Tibial nerve (tissue), 4 donors: ENCODE data around the gene WNK3. TPM values are rescaled to one million over a fixed set of nuclear protein-coding genes. Genes with fewer than 3 reads are reported as not detected.
"Not testable (repeated sequence)": the region's sequence is repeated elsewhere in the genome, so short reads cannot be mapped to it uniquely, and the experiment has no call there.

ENCODE experiments used
- DNase-seq, 2 donors: peaks; one replicate each; pipeline ENCODE4 v3.0.0-alpha.2; 2019; ENCODE audit warnings: low spot score in 2 of 2
- H3K27ac ChIP-seq, 4 donors: fragments of 200-600 bp; sonication (generic) in 3 of 4; one replicate each; pipeline ENCODE4 v1.5.1; 2017 to 2019; ENCODE audit warnings: mild to moderate bottlenecking in 1 of 4
- H3K27me3 ChIP-seq, 2 donors: fragments of 200-600 bp; sonication (generic) in 1 of 2; one replicate each; pipeline versions ENCODE4 v1.5.1 to v1.6.0; 2017 to 2019
- H3K36me3 ChIP-seq, 3 donors: fragments of 200-600 bp; sonication (generic); one replicate each; pipeline ENCODE4 v1.5.1; 2018 to 2019
- H3K4me1 ChIP-seq, 4 donors: fragments of 200-600 bp; sonication (generic) in 3 of 4; one replicate each; pipeline ENCODE4 v1.5.1; 2017 to 2019
- H3K4me3 ChIP-seq, 4 donors: fragments of 200-600 bp; sonication (generic) in 3 of 4; one replicate each; pipeline ENCODE4 v1.5.1; 2017 to 2019; ENCODE audit warnings: mild to moderate bottlenecking in 1 of 4, moderate library complexity in 1 of 4
- H3K9me3 ChIP-seq, 4 donors: fragments of 200-600 bp; sonication (generic) in 3 of 4; one replicate each; pipeline ENCODE4 v1.5.1; 2017 to 2019
- EP300 ChIP-seq, 2 donors: sonication (generic); formaldehyde crosslinking; IDR thresholded peaks; one replicate each; pipeline ENCODE4 v1.6.1; 2017; ENCODE audit warnings: antibody characterized with exemption in 2 of 2, mild to moderate bottlenecking in 1 of 2
- POLR2A ChIP-seq, 2 donors: fragments of 450-650 bp; IDR thresholded peaks; one replicate each; pipeline ENCODE4 v1.6.1; 2017; ENCODE audit warnings: antibody characterized with exemption in 2 of 2, mild to moderate bottlenecking in 2 of 2, moderate library complexity in 2 of 2
- WGBS, 2 donors: methylation state at CpG; one replicate each; pipeline ENCODE4 v1.1.5; 2018; 5-methylcytosine and 5-hydroxymethylcytosine counted together
- total RNA-seq, 4 donors: library from RNA; depleted of rRNA; stranded (reverse); fragments of >200 nt; gene quantifications; one replicate each; pipeline ENCODE4 v1.1.0, GENCODE V29; 2016
- TF ChIP-seq, protein P1 (sequence below), 5 experiments: fragments of 200-600 bp in 3 of 5; fragments of 450-650 bp in 2 of 5; sonication (generic) in 3 of 5; IDR thresholded peaks; one replicate each; pipeline ENCODE4 v1.5.1; 2016 to 2019; ENCODE audit warnings: antibody characterized with exemption in 5 of 5, mild to moderate bottlenecking in 3 of 5, moderate library complexity in 2 of 5

WNK3 gene
- 1 to 10 TPM; 1.8 to 2.2 (median 2.0) TPM for total RNA-seq

DNA sequence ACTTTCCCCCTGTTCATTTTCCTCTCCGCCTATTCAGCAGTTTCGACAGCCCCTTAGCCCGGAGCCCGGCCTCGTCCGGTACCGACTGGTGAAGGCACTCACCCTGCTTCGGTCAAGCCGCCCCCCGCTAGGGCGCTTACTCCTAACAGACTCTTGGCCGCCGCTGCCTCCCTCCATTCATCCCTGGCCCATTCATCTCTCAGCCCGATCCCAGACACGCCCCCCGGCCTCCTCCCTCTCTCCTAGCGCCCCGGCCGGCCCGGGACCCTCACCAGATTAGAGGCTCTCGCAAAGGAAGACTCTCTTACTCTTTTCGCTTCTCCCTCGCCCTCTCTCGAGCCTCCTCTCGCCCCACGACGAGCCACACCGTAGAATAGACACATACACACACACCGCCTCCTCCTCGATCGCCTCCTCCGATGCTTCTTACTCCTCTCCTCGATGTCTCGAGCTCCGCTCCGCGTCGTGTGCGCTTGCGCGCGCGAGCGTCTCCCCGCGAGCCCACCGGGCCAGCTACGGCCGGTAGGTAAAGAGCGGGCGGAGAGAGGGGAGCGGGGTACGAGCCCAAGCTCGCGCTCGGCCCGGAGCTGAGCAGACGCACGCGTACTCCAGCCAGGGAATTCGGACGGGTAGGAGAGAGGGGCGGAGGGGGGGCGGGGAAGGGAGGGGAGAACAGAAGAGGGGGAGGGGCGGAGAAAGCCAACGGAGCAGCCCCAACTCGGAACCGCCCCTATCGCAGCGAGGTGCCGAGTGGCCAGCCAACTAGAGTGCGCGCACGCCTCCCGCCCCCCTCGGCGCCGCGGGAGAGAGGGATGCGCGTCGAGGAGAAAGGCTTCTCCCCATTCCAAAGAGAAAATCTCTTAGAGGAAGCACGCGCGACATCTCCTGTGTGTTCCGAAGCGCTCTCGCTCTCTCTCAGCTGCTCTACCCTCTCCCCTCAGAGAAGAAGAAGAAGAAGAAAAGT is at the start of gene WNK3:
Gene WNK3 (minus strand): TSS at position 633 of the 964 bp plus-strand sequence.
- DNase-seq: peak; percentile 57 to 58
- WGBS, 2 donors: 2 to 41% methylated on average over 46 to 87 of the region's 88 CpGs
- Histone ChIP-seq H3K4me3 (peak within 1 kb of the TSS; percentile 40 to 62 (median 46)), H3K36me3 (no peaks in the 10 kb centered on the region), H3K9me3 (peaks cover 0 to 3% (median 0%) of the 10 kb centered on the region in 4 donors), H3K27me3 (peaks cover 0 to 7% of the 10 kb centered on the region in 2 donors), H3K4me1 (peaks cover 0 to 5% (median 0%) of the 10 kb centered on the region in 4 donors), H3K27ac (peak within 1 kb of the TSS; percentile 38 to 90 (median 78))
- TF ChIP-seq, protein P1, sequence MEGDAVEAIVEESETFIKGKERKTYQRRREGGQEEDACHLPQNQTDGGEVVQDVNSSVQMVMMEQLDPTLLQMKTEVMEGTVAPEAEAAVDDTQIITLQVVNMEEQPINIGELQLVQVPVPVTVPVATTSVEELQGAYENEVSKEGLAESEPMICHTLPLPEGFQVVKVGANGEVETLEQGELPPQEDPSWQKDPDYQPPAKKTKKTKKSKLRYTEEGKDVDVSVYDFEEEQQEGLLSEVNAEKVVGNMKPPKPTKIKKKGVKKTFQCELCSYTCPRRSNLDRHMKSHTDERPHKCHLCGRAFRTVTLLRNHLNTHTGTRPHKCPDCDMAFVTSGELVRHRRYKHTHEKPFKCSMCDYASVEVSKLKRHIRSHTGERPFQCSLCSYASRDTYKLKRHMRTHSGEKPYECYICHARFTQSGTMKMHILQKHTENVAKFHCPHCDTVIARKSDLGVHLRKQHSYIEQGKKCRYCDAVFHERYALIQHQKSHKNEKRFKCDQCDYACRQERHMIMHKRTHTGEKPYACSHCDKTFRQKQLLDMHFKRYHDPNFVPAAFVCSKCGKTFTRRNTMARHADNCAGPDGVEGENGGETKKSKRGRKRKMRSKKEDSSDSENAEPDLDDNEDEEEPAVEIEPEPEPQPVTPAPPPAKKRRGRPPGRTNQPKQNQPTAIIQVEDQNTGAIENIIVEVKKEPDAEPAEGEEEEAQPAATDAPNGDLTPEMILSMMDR (IDR thresholded peaks at IDR 0.05): no peak
- TF ChIP-seq EP300 (IDR thresholded peaks at IDR 0.05) (peak in 1 of 2 donors; percentile 41), POLR2A (IDR thresholded peaks at IDR 0.05) (peak in 1 of 2 donors; percentile 50)

DNA sequence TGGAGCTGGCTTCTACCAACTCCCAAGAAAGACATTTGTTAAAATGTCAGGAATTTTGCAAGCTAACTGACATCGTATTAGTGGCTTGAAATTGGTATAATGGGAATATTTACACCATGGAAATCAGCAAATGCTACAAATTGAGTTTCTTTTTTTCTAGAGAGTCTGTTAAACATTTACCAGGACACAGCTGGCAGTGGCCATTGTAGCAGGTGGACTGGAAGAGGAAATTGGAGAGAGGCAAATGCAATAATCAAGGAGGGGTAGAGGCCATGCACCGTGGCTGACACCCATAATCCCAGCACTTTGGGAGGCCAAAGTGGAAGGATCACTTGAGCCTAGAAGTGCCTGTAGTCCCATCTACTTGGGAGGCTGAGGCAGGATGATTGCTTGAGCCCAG is 49.4 kb upstream of the WNK3 start:
- Histone ChIP-seq H3K36me3 (no peaks in the 10 kb centered on the region), H3K9me3 (no peaks in the 10 kb centered on the region), H3K27ac (no peak overlapping the region), H3K4me3 (no peak overlapping the region), H3K27me3 (no peaks in the 10 kb centered on the region), H3K4me1 (no peaks in the 10 kb centered on the region)
- 26 to 40% methylated on average over 2 of the region's 2 CpGs for WGBS, 2 donors
- no peak for TF ChIP-seq POLR2A (IDR thresholded peaks at IDR 0.05)
- TF ChIP-seq, protein P1 (IDR thresholded peaks at IDR 0.05): no peak
- TF ChIP-seq EP300 (IDR thresholded peaks at IDR 0.05): no peak
- no peak for DNase-seq

DNA sequence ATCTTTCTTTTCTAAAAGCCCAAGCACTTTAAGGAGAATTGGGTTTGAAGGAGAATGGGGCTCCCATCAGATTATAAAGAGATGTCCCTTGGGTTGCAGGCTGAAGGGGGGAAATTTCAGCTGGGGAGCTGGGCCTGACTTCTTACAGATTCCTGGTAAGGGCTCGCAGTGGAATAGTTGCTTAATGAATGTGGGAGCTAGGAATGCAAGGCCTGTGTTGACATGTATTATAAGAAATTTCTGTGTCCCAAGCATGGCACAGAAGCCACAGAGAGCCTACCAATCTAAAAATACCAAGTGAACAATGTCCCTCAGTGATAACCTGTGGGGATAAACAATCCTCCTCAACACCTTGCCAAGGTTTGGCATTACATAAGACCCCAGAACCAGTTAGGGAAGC is 39.3 kb upstream of the WNK3 start:
- Histone ChIP-seq H3K27ac (no peak overlapping the region), H3K4me3 (no peak overlapping the region), H3K27me3 (no peaks in the 10 kb centered on the region), H3K36me3 (no peaks in the 10 kb centered on the region), H3K9me3 (no peaks in the 10 kb centered on the region), H3K4me1 (no peaks in the 10 kb centered on the region)
- WGBS, 2 donors: 58 to 64% methylated on average over 1 of the region's 1 CpG
- no peak for TF ChIP-seq POLR2A (IDR thresholded peaks at IDR 0.05)
- TF ChIP-seq, protein P1 (IDR thresholded peaks at IDR 0.05): no peak
- TF ChIP-seq EP300 (IDR thresholded peaks at IDR 0.05): no peak
- no peak for DNase-seq

DNA sequence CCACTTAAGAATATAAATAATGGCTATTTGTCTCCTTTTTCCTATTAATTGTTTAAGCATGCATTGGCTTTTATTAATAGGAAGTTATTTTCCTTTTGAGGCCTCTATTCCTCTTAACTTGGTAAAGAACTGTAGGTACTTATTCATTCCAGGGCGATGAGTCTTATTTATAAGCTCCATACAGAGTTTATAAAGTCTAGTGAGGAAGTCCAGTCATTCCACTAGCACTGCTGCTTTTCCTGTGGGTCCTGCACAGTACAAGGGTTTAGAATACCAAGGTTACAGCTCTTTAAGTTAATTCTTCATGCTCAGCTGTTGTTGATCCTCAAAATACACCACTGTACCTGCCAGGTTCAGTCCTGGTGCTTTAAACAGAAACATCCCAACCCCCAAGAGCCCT is 28.5 kb upstream of the WNK3 start:
- Histone ChIP-seq H3K36me3 (no peaks in the 10 kb centered on the region), H3K4me3 (no peak overlapping the region), H3K27ac (no peak overlapping the region), H3K27me3 (no peaks in the 10 kb centered on the region), H3K4me1 (no peaks in the 10 kb centered on the region), H3K9me3 (no peaks in the 10 kb centered on the region)
- DNase-seq: no peak
- 64 to 68% methylated on average over 1 of the region's 1 CpG for whole genome bisulfite sequencing, 2 donors
- TF ChIP-seq EP300 (IDR thresholded peaks at IDR 0.05): no peak

DNA sequence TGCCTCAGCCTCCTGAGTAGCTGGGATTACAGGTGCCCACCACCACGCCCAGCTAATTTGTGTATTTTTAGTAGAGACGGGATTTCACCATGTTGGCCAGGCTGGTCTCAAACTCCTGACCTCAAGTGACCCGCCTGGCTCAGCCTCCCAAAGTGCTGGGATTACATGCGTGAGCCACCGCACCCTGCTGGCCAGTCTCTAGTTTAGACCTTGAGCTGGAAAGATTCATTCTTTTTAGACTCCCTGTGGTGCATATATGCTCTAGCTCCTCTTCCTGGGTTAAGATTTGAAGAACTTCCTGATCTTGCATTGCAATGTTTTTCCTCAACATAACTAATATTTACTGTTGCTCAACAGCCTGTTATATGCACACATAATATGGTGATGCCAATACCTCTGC is 26.8 kb upstream of the WNK3 start:
- not testable (repeated sequence) for H3K4me3 ChIP-seq, H3K36me3 ChIP-seq, H3K4me1 ChIP-seq, H3K27me3 ChIP-seq, H3K9me3 ChIP-seq, DNase-seq, H3K27ac ChIP-seq
- 77 to 100% methylated on average over 3 to 5 of the region's 5 CpGs for WGBS, 2 donors

DNA sequence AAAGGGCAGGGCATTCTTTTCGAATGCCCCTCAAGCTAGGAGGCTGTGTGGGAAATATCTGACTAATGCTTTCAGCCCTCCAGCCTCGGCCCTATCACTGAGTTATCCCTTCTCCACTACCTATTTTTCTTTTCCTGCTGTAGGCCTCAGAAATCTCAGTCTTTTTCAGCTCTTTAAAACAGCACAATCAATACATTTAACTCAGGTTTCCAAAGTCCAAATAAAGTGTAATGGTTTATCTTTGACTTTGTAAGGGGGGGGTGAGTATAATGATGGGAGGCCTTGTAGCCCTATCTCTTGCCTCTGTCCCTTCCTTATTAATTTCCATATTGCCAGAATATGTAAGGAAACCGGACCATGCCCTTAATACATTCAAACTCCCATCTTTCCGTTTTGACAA is 1.6 kb upstream of the WNK3 start:
- DNase-seq: no peak
- peak overlapping the region in 1 of 4 donors; percentile 62 for H3K4me3 ChIP-seq
- WGBS, 2 donors: 66 to 67% methylated on average over 4 of the region's 4 CpGs
- H3K4me1 ChIP-seq: peaks cover 0 to 5% (median 0%) of the 10 kb centered on the region in 4 donors
- TF ChIP-seq POLR2A (IDR thresholded peaks at IDR 0.05) (no peak), EP300 (IDR thresholded peaks at IDR 0.05) (no peak)
- TF ChIP-seq, protein P1 (IDR thresholded peaks at IDR 0.05): no peak
- no peak overlapping the region for H3K27ac ChIP-seq
- H3K9me3 ChIP-seq: no peaks in the 10 kb centered on the region
- peaks cover 0 to 21% of the 10 kb centered on the region in 2 donors for H3K27me3 ChIP-seq
- no peaks in the 10 kb centered on the region for H3K36me3 ChIP-seq
